Midbrain (tissue), 1 donor: ENCODE results near the gene GALNT9.
"Not testable (repeated sequence)": the region's sequence is repeated elsewhere in the genome, so short reads cannot be mapped to it uniquely, and the experiment has no call there.

Experiments used
- DNase-seq: peaks from one replicate; lab custom pipeline; 2025; lab: John Stamatoyannopoulos, UW

The GALNT9 gene

GRCh38 chr12:132264086-132265010 is 65.0 kb downstream of the GALNT9 start:
- no peak for DNase-seq

GRCh38 chr12:132263451-132264049 is 65.8 kb downstream of the GALNT9 start:
- no peak for DNase-seq

DNA sequence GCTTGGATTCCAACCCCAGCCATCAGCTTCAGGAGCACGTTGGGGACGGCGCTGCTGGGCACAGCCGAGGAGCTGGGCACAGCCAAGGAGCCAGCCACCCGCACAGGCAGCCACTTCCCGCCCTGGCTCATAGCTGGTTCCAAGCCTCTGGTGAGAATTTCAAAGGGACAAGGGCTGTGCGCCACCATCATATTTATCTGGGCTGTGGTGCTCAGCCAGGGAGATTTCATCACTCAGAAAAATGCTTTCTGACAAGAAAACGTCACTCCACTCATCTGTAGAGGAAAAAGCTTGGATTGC is 66.4 kb downstream of the GALNT9 start:
- DNase-seq: no peak

GRCh38 chr12:132262256-132263060 is 66.9 kb downstream of the GALNT9 start:
- DNase-seq: no peak

DNA sequence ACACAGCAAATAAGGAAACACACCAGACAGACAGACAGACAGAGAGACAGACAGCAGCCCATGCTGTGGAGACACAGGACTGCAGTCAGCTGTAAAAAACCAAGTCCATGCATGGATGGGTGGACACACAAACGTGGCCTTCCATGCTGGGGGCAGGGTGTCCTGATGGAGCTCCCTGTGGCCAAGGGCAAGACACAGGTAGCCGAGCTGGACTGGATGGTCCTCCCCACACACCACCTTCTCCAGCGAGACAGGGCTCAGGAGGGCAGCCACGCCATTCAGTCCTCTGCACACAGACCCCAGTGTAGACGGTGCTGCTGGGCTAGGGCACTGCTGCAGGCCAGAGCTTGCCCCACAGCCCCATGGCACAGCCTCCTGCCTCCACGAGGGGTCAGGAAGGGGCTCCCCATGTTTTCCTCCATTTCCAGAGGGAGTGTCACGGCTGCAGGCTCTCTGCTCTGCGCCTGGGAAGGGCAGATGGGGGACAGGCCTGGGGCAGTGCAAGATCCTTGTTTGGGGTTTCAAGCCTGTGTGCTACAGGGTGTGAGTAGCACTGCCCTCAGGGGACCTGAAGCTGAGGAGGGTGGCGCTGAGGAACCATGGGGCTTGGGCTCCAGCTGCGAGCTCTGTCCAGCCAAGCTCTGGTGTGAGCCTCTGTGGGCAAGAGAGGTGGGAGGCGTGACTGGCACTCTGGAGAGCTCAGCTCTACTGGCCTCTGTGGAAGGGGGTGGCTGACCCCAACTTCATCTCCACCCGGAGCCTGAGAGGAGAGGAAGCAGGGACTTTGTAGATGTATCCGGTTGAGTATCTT is 67.9 kb downstream of the GALNT9 start:
- no peak for DNase-seq

DNA sequence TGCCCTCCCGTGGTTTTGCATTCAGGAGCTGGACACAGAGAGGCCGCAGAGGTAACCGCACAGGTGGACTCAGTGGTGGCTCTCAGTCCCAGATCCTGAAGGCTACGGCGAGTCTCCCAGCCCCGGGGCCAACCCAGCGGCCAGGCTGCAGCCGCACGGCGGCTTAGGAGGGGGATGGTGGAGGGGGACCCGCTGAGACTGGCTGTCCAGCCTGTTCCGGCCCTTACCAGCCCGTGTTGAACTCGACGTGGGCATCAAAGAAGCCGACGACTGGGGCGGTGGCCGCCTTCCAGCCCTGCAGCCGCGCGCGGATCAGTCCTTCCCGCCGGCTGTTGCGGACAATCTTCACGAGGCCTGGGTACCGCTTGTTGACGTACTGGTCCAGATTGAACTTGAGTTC is 68.7 kb downstream of the GALNT9 start:
- no peak for DNase-seq

- DNase-seq: no peak
These were observed 69.3 kb downstream of the GALNT9 start for GRCh38 chr12:132259872-132260695.

DNA sequence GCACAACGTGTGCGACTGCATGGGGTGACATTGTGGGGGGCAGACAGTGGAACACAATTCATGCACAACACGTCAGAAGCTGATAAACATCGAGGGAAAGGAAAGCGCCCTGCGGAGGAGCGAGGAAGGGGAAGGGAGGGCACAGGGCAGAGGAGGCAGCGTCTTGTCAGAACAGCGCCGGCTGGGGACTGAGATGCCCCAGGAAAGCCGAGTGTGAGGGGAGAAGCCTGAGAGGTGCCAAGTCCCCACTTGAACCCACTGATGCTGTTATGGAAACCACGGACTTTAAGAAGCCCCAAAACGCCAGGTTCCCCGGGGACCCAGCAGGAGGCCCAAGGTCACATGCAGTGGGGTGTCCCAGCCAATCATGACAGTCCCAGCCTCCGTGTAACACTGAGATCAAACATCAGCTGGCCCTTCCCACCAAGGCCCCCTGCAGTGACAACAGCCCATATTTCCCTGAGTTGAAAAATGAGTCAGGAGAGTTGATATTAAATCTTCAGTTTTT is 70.0 kb downstream of the GALNT9 start:
- no peak for DNase-seq

- DNase-seq: no peak
These were observed 70.8 kb downstream of the GALNT9 start for GRCh38 chr12:132258543-132258942.

DNA sequence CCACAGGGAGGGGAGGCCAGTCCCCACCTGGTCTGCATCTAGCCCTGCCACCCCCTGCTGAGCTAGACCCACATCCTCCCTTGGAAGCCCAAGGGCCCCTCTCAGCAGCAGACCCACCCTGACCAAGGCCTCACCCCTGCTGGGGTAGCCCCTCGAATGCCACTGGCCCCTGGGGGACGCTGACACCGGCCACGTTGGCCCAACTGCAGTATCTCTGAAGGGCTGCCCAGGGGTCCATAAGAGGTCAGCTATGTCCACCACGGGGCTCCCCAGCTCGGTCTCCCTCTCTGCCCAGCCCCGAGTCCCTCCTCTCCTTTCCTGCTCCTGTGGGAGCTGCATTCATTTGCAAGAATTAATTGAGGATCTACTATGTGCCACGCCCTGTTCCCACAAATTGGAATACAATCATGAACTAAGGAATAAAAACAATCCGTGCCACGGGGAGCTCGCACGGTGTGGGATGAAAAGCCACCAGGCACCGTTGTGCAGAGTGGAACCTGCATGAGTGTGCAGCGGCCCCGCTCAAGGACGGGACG is 71.4 kb downstream of the GALNT9 start:
- no peak for DNase-seq

DNA sequence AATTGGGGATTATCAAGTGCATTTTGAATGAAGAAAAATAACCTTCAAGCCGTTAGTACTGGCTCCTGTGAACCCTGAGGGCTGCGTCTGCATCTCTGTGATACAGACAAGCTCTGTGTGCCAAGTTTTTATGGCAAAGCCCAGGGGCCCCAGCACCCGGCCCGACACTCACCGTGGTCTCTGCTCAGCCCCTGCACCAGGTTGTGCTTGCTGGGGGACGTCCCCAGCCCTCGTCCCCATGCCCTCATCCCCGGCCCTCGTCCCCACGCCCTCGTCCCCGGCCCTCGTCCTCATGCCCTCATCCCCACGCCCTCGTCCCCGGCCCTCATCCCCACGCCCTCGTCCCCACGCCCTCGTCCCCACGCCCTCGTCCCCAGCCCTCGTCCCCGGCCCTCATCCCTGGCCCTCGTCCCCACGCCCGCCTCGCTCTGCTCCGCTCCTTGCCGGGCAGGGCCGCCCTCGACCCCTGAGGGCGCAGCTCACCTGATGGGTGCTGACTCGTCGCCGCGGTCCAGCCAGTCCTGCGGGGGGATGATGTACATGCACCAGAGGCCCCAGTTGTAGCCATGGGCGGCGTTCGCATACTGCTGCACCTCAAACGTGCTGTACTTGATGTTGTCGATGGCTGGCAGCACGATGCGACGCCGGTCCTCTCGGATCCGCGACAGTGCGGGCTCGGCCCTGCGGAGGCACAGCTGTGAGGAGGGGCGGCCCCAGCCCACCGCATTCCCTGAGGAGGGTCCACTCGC is 72.0 kb downstream of the GALNT9 start:
- no peak for DNase-seq

GRCh38 chr12:132256646-132257045 is 72.7 kb downstream of the GALNT9 start:
- DNase-seq: no peak

DNA sequence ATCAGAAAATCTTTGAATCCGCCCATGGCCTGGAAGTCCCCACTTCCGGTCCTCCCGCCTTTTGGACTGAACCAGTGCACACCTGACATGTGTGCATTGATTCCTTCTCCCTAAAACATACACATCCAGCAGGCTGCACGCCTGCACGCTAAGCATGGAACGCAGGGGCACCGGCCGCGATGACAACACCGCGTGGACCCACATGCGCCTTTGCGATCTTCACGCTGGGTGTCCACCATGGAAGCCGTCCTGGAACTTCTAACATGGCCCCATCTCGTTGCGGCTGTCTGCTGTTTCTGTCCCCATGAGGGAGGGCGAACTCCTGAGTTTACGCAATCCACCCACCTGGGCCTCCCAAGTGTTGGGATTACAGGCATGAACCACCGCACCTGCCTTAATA is 73.7 kb downstream of the GALNT9 start:
- DNase-seq: no peak

- no peak for DNase-seq
These were observed 75.5 kb downstream of the GALNT9 start for GRCh38 chr12:132253698-132254480.

GRCh38 chr12:132252981-132253380 is 76.4 kb downstream of the GALNT9 start:
- not testable (repeated sequence) for DNase-seq

DNA sequence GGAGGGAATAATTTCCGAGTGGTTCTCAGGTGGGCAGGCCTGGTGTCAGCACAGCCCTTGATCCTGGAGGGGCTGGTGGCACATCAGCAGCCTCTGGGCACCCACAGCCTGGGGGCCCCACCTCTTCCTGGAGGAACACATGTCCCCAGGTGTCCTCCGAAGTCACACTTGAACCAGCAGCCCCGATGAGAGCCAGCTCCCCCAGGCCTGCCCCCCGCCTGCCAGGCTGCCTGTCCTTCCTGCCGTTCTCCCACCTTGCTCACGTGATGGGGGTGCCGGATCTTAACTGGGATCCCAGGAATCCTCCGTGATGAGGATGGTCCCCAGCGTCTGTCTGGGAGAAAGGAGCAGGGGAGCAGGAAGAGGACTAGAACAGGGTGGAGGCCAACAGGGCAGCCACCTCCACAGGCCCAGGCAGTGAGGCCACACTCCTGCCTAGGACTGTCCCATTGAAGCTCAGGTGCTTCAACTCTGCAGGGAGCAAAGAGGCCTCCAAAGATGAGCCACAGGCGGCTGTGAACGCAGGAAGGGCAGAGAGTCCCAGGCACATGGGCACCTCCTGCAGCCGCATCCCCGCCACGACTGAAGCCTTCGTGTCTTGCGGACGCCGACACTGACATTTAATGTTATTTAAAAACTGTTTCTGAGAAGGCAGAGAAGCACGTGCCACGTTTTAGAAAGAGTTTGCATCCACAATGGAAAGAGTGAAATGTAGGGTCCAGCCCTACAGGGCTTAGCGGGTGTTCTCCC is 77.5 kb downstream of the GALNT9 start:
- DNase-seq: no peak

DNA sequence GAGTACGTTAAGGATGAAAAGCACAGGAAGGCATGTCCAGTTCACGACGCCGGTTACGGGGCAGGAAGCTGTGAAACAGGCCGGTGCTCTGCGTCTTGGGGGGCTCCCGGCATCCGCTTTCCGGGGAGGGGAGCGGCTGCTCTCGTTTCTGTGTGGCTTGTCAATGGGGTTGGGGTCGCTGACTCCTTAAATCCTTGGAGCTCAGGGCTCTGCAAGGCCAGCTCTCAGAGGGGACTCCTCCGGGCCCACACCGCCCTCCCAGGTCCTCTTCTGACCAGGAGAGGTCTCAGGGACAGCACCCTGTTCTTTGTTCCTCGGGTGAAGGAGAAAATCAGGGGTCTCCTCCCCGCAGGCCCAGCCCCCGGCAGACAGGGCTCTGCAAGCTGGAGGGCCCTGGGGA is 78.1 kb downstream of the GALNT9 start:
- no peak for DNase-seq

DNA sequence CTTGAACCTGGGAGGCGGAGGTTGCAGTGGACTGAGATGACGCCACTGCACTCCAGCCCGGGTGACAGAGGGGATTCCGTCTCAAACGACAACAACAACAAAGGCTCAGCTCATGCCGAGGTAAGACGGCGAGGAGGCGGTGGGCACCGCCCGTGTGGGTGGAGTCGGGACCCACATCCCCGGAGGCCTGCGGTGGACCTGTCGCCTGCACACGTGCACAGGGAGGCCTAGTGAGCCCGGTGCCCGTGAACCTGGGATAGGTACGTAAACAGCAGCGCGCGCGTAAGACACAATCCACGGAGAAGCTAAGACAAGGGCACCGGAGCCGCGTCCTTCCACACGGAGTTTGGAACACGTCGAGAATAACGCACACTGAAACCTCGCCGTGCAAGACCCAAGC is 78.7 kb downstream of the GALNT9 start:
- DNase-seq: no peak
